Measurements from ENCODE around the gene PMM2.

- TF ChIP-seq, protein P1, sequence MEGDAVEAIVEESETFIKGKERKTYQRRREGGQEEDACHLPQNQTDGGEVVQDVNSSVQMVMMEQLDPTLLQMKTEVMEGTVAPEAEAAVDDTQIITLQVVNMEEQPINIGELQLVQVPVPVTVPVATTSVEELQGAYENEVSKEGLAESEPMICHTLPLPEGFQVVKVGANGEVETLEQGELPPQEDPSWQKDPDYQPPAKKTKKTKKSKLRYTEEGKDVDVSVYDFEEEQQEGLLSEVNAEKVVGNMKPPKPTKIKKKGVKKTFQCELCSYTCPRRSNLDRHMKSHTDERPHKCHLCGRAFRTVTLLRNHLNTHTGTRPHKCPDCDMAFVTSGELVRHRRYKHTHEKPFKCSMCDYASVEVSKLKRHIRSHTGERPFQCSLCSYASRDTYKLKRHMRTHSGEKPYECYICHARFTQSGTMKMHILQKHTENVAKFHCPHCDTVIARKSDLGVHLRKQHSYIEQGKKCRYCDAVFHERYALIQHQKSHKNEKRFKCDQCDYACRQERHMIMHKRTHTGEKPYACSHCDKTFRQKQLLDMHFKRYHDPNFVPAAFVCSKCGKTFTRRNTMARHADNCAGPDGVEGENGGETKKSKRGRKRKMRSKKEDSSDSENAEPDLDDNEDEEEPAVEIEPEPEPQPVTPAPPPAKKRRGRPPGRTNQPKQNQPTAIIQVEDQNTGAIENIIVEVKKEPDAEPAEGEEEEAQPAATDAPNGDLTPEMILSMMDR (conservative IDR thresholded peaks at IDR 0.05; ENCODE audit: low read depth in 2 of 2) = no peak
- TF ChIP-seq NANOG (IDR thresholded peaks at IDR 0.05; ENCODE audit: borderline replicate concordance) = no peak
- TF ChIP-seq EZH2 (IDR thresholded peaks at IDR 0.05; ENCODE audit: low read depth, unreplicated experiment) = no peak
- TF ChIP-seq POLR2AphosphoS5 (IDR thresholded peaks at IDR 0.05; ENCODE audit: low read depth) = no peak
- no peak for TF ChIP-seq EZH2phosphoT487 (IDR thresholded peaks at IDR 0.05; ENCODE audit: unreplicated experiment)
- TF ChIP-seq, protein P2, sequence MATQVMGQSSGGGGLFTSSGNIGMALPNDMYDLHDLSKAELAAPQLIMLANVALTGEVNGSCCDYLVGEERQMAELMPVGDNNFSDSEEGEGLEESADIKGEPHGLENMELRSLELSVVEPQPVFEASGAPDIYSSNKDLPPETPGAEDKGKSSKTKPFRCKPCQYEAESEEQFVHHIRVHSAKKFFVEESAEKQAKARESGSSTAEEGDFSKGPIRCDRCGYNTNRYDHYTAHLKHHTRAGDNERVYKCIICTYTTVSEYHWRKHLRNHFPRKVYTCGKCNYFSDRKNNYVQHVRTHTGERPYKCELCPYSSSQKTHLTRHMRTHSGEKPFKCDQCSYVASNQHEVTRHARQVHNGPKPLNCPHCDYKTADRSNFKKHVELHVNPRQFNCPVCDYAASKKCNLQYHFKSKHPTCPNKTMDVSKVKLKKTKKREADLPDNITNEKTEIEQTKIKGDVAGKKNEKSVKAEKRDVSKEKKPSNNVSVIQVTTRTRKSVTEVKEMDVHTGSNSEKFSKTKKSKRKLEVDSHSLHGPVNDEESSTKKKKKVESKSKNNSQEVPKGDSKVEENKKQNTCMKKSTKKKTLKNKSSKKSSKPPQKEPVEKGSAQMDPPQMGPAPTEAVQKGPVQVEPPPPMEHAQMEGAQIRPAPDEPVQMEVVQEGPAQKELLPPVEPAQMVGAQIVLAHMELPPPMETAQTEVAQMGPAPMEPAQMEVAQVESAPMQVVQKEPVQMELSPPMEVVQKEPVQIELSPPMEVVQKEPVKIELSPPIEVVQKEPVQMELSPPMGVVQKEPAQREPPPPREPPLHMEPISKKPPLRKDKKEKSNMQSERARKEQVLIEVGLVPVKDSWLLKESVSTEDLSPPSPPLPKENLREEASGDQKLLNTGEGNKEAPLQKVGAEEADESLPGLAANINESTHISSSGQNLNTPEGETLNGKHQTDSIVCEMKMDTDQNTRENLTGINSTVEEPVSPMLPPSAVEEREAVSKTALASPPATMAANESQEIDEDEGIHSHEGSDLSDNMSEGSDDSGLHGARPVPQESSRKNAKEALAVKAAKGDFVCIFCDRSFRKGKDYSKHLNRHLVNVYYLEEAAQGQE (IDR thresholded peaks at IDR 0.05; ENCODE audit: unreplicated experiment) = no peak
Measured at GRCh38 chr16:8773537-8773936, 24.1 kb upstream of the PMM2 start.
